SK-N-SH treated with all-trans-retinoic acid at 6 μM for 48 hours (cell line): ENCODE data around the gene NRARP.

ENCODE experiments used
- ARNTL ChIP-seq: fragments of 450-650 bp; formaldehyde crosslinking; IDR thresholded peaks from 2 replicates; pipeline ENCODE4 v1.5.0; 2020; ENCODE audit warnings: low read depth, mild to moderate bottlenecking, moderate library complexity, borderline replicate concordance
- TOX ChIP-seq: fragments of 250-450 bp; sonication (Bioruptor Pico); IDR thresholded peaks from 2 replicates; pipeline ENCODE4 v1.8.0; 2021; ENCODE audit warnings: mild to moderate bottlenecking, moderate library complexity, borderline replicate concordance
- ZC3H10 ChIP-seq: fragments of 250-450 bp; sonication (Bioruptor Pico); IDR thresholded peaks from 2 replicates; pipeline ENCODE4 v1.5.1; 2021; ENCODE audit warnings: mild to moderate bottlenecking, moderate library complexity
- ZFP3 ChIP-seq: fragments of 250-450 bp; sonication (Bioruptor Pico); IDR thresholded peaks from 2 replicates; pipeline ENCODE4 v1.5.0; 2020; ENCODE audit warnings: mild to moderate bottlenecking, moderate library complexity
- ZFP30 ChIP-seq: fragments of 450-650 bp; formaldehyde crosslinking; IDR thresholded peaks from 2 replicates; pipeline ENCODE4 v1.5.0; 2022; ENCODE audit warnings: mild to moderate bottlenecking, moderate library complexity
- TF ChIP-seq, protein P1 (sequence below): fragments of 250-450 bp; sonication (Bioruptor Pico); IDR thresholded peaks from 2 replicates; pipeline ENCODE4 v1.8.0; 2021; ENCODE audit warnings: low read depth, mild to moderate bottlenecking, moderate library complexity, borderline replicate concordance
- TF ChIP-seq, protein P2 (sequence below): fragments of 250-450 bp; sonication (Bioruptor Pico); IDR thresholded peaks from 2 replicates; pipeline ENCODE4 v1.5.1; 2020; ENCODE audit warnings: low read depth, mild to moderate bottlenecking, moderate library complexity
- TF ChIP-seq, protein P3 (sequence below): fragments of 250-450 bp; sonication (Bioruptor Pico); IDR thresholded peaks from 2 replicates; pipeline ENCODE4 v1.8.0; 2020; ENCODE audit warnings: mild to moderate bottlenecking, moderate library complexity, borderline replicate concordance

DNA sequence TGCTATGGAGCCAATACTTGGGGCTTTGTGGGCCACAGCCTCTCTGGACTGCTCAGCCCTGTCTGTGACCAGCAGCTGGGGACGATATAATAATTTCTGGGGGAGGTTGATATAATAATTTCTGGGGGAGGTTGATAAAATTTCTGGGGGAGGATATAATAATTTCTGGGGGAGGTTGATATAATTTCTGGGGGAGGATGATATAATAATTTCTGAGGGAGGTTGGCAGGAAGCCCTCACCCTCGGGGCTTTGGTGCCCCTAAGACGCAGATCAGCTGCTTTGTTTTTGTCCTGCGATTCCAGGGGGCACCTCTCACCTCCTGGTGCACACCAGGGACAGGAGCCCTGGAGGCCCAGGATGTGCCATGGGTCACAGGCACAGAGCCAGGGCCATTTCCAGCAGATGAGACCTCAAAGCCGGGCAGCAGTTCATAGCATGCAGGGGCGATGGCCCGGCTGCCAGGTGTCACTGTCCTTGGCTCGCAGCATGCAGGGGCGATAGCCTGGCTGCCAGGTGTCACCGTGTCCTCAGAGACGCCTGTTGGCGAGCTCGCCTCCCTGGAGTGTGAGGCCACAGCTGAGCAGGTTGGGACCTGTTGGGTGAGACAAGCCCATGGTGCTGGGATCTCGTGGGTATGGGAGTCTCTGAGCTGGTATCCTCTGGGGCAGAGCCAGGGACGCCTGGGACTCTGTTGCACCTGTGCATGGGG lies 28.3 kb downstream of the NRARP start:
- TF ChIP-seq ZFP3 (no peak), TOX (CRISPR knock-in tag) (no peak), ZFP30 (CRISPR knock-in tag) (no peak), ZC3H10 (CRISPR knock-in tag) (no peak), ARNTL (CRISPR knock-in tag) (no peak)
- TF ChIP-seq, protein P1, sequence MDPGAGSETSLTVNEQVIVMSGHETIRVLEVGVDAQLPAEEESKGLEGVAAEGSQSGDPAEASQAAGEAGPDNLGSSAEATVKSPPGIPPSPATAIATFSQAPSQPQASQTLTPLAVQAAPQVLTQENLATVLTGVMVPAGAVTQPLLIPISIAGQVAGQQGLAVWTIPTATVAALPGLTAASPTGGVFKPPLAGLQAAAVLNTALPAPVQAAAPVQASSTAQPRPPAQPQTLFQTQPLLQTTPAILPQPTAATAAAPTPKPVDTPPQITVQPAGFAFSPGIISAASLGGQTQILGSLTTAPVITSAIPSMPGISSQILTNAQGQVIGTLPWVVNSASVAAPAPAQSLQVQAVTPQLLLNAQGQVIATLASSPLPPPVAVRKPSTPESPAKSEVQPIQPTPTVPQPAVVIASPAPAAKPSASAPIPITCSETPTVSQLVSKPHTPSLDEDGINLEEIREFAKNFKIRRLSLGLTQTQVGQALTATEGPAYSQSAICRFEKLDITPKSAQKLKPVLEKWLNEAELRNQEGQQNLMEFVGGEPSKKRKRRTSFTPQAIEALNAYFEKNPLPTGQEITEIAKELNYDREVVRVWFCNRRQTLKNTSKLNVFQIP (CRISPR knock-in tag), result no peak
- TF ChIP-seq, protein P2, sequence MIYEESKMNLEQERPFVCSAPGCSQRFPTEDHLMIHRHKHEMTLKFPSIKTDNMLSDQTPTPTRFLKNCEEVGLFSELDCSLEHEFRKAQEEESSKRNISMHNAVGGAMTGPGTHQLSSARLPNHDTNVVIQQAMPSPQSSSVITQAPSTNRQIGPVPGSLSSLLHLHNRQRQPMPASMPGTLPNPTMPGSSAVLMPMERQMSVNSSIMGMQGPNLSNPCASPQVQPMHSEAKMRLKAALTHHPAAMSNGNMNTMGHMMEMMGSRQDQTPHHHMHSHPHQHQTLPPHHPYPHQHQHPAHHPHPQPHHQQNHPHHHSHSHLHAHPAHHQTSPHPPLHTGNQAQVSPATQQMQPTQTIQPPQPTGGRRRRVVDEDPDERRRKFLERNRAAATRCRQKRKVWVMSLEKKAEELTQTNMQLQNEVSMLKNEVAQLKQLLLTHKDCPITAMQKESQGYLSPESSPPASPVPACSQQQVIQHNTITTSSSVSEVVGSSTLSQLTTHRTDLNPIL (CRISPR knock-in tag), result no peak
- TF ChIP-seq, protein P3, sequence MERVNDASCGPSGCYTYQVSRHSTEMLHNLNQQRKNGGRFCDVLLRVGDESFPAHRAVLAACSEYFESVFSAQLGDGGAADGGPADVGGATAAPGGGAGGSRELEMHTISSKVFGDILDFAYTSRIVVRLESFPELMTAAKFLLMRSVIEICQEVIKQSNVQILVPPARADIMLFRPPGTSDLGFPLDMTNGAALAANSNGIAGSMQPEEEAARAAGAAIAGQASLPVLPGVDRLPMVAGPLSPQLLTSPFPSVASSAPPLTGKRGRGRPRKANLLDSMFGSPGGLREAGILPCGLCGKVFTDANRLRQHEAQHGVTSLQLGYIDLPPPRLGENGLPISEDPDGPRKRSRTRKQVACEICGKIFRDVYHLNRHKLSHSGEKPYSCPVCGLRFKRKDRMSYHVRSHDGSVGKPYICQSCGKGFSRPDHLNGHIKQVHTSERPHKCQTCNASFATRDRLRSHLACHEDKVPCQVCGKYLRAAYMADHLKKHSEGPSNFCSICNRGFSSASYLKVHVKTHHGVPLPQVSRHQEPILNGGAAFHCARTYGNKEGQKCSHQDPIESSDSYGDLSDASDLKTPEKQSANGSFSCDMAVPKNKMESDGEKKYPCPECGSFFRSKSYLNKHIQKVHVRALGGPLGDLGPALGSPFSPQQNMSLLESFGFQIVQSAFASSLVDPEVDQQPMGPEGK, result no peak
